OCI-LY7 (cell line): ENCODE data around the gene ARFGEF3.

Experiments
- CTCF ChIP-seq: fragments of 200-600 bp; sonication (generic); conservative IDR thresholded peaks from 2 replicates; pipeline ENCODE4 v1.5.1; 2014; ENCODE audit warnings: mild to moderate bottlenecking, antibody characterized with exemption, low read length, moderate library complexity, mixed read lengths
- EZH2phosphoT487 ChIP-seq: fragments of 200-600 bp; sonication (generic); IDR thresholded peaks from 2 replicates; pipeline ENCODE4 v1.6.1; 2018; ENCODE audit warnings: low read depth, borderline replicate concordance, mild to moderate bottlenecking, mixed run types, antibody characterized with exemption, low read length, moderate library complexity, mixed read lengths

- TF ChIP-seq CTCF (no peak), EZH2phosphoT487 (no peak)
These were observed 75.7 kb downstream of the ARFGEF3 start for GRCh38 chr6:138237463-138237862.
